MCF 10A (cell line): Measurements from ENCODE around the gene TMEM231. TPM values are rescaled to one million over a fixed set of nuclear protein-coding genes. Genes with fewer than 3 reads are reported as not detected.
A peak's percentile ranks its signal among the peaks of the same experiment; 100 is the strongest.

Experiments
- BruUV-seq: library from RNA; stranded (reverse); fragments of 400-500 nt; replicated peaks from 2 replicates; lab custom pipeline; 2021; lab: Mats Ljungman, UMichigan
- CTCF ChIA-PET: fragments of 300-600 bp; sonication (Branson Sonifier 250); formaldehyde crosslinking; extraction: SDS; loops from one replicate; lab custom pipeline; 2021; ENCODE audit warnings: antibody characterized with exemption, inconsistent platforms; lab: Yijun Ruan, JAX
- POLR2A ChIA-PET: fragments of 300-600, 350-650 bp; sonication (Branson Sonifier 250); formaldehyde crosslinking; extraction: SDS; loops from one replicate; lab custom pipeline; 2020; ENCODE audit warnings: antibody characterized with exemption, inconsistent platforms; lab: Yijun Ruan, JAX
- DNase-seq: peaks from one replicate; pipeline ENCODE4 v3.0.0-alpha.2; 2018; ENCODE audit not compliant: unreplicated experiment
- H3K27ac Mint-ChIP-seq: one replicate; pipeline ENCODE4 v1.8.0; 2022; ENCODE audit warnings: mild to moderate bottlenecking, low read depth, mixed read lengths; ENCODE audit not compliant: unreplicated experiment
- H3K27me3 Mint-ChIP-seq: one replicate; pipeline ENCODE4 v1.8.0; 2022; ENCODE audit warnings: mixed read lengths; ENCODE audit not compliant: insufficient read depth, unreplicated experiment
- H3K36me3 Mint-ChIP-seq: one replicate; pipeline ENCODE4 v1.8.0; 2022; ENCODE audit warnings: mild to moderate bottlenecking, moderate library complexity, mixed read lengths; ENCODE audit not compliant: insufficient read depth, unreplicated experiment
- H3K4me1 Mint-ChIP-seq: one replicate; pipeline ENCODE4 v1.8.0; 2022; ENCODE audit warnings: mixed read lengths; ENCODE audit not compliant: insufficient read depth, unreplicated experiment
- H3K4me3 Mint-ChIP-seq: one replicate; pipeline ENCODE4 v1.8.0; 2022; ENCODE audit warnings: mild to moderate bottlenecking, moderate library complexity, mixed read lengths; ENCODE audit not compliant: unreplicated experiment
- H3K9me3 Mint-ChIP-seq: one replicate; pipeline ENCODE4 v1.8.0; 2022; ENCODE audit warnings: mixed read lengths; ENCODE audit not compliant: unreplicated experiment
- CTCF ChIP-seq: fragments of 200-600 bp; IDR thresholded peaks from one replicate; pipeline ENCODE4 v1.8.0; 2022; ENCODE audit warnings: antibody characterized with exemption, mild to moderate bottlenecking; ENCODE audit not compliant: unreplicated experiment
- intact Hi-C: fragments of 100-400 bp; cut with micrococcal nuclease; formaldehyde crosslinking; loops from 2 replicates; pipeline ENCODE4 v1.14.1; 2022
- total RNA-seq: library from RNA; stranded (reverse); gene quantifications from 2 replicates; pipeline ENCODE4 v1.2.3, GENCODE V29; 2022

TMEM231 gene
- total RNA-seq, 1 experiment from 2014 or later = 21.1 TPM

DNA sequence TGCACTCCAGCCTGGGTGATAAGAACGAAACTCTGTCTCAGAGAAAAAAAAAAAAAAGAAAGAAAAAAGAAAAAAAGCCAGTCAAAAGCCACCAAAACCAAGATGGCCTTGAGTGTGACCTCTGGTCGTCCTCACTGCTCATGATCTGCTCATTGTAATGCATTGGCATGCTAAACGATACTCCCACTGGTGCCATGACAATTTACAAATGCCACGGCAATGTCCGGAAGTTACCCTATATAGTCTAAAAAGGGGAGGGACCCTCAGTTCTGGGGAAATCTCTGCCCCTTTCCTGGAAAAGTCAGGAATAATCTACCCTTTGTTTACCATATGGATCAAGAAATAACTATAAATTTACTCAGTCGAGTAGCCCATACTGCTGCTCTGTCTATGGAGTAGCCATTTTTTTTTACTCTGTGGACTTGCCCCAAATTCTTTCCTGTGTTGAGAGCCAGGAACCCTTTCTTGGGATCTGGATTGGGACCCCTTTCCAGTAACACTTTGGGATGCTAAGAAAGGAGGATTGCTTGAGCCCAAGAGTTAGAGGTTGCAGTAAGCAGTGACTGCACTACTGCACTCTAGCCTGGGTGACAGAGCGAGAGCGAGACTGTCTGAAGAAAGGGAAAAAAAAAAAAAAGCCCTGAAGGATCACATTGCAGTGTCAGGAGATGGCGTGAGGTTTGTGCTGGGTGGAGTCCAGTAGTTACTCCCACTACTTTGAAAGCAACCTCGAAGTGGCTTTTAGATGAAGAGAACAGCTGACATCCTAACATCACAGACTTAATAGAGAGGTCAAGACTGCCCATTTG lies 3.7 kb upstream of the TMEM231 start:
- ChIA-PET POLR2A (interaction anchor here (0.6 to 0.8 kb wide), 2 partner anchors 9 to 13 kb away, joined by 3 to 4 read pairs; no protein-coding TSS in a partner anchor), CTCF (interaction anchor here (1.0 to 2.4 kb wide), 3 partner anchors 29 to 94 kb away, joined by 4 to 7 read pairs (median 4); no protein-coding TSS in a partner anchor)
- no peak for TF ChIP-seq CTCF
- DNase-seq = peak; percentile 28
- Mint-ChIP-seq H3K9me3 (no peaks in the 10 kb centered on the region), H3K36me3 (no peaks in the 10 kb centered on the region), H3K27me3 (peaks cover 13% of the 10 kb centered on the region), H3K4me1 (peaks cover 6% of the 10 kb centered on the region), H3K4me3 (no peak overlapping the region), H3K27ac (no peak overlapping the region)
- BruUV-seq = no TSS peak
- intact Hi-C loops = no loop called here

DNA sequence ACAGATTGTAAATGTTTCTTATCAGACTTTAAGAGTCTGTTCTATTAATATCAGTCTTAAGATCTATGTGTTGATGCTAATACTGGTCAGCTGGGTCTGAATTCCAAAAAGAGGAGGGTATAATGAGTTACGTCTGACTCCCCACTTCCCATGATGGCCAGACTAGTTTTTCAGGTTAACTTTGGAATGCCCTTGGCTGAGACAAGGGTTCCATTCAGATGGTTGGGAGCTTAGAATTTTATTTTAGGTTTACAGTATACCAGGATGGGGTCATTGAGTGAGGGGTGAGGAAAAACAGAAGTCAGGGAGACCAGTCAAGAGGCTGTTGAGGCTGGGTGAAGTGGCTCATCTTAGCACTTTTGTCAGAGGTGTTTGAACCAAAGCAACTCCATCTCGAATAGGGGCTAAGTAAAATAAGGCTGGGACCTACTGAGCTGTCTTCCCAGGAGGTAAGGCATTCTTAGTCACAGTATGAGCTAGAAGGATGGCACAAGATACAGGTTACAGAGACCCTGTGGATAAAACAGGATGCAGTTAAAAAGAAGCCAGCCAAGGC lies 2.9 kb upstream of the TMEM231 start:
- TF ChIP-seq CTCF = no peak
- H3K9me3 Mint-ChIP-seq = no peaks in the 10 kb centered on the region
- BruUV-seq = no TSS peak
- no peak overlapping the region for H3K27ac Mint-ChIP-seq
- peaks cover 6% of the 10 kb centered on the region for H3K4me1 Mint-ChIP-seq
- no peak overlapping the region for H3K4me3 Mint-ChIP-seq
- peaks cover 9% of the 10 kb centered on the region for H3K27me3 Mint-ChIP-seq
- H3K36me3 Mint-ChIP-seq = no peaks in the 10 kb centered on the region
- ChIA-PET POLR2A (no interaction called here), CTCF (interaction anchor here (1.0 to 2.4 kb wide), 2 partner anchors 30 to 86 kb away, joined by 4 to 7 read pairs; no protein-coding TSS in a partner anchor)
- intact Hi-C loops = no loop called here
- no peak for DNase-seq

- ChIA-PET POLR2A (interaction anchor here (0.5 to 6.2 kb wide), 17 partner anchors 9 to 198 kb away, joined by 3 to 116 read pairs (median 6); partner anchors contain the start of genes ADAT1, CFDP1, GABARAPL2 and KARS1), CTCF (interaction anchor here (0.6 to 1.6 kb wide), 7 partner anchors 9 to 357 kb away, joined by 3 to 6 read pairs (median 4); partner anchors contain the start of genes ADAT1 and GABARAPL2)
- Mint-ChIP-seq H3K27me3 (no peaks in the 10 kb centered on the region), H3K9me3 (no peaks in the 10 kb centered on the region), H3K4me3 (peak overlapping the region; percentile 85), H3K36me3 (no peaks in the 10 kb centered on the region), H3K27ac (peak overlapping the region; percentile 91), H3K4me1 (peaks cover 6% of the 10 kb centered on the region)
- intact Hi-C loops = no loop called here
- no peak for TF ChIP-seq CTCF
- DNase-seq = no peak
- no TSS peak for BruUV-seq
Observed at GRCh38 chr16:75556431-75556950, 439 bp upstream of the TMEM231 start.
